HepG2 (cell line): Measurements from ENCODE around the gene CSE1L. TPM values are rescaled to one million over a fixed set of nuclear protein-coding genes. Genes with fewer than 3 reads are reported as not detected.
A peak's percentile ranks its signal among the peaks of the same experiment; 100 is the strongest.

Experiments
- ATAC-seq: fragments of 200-7000 bp; cut with Tn5 transposase; 3 replicates; pipeline ENCODE4 v1.9.1; 2020; ENCODE audit warnings: mild to moderate bottlenecking, moderate library complexity
- BruUV-seq: library from RNA; stranded (reverse); fragments of 400-500 nt; replicated peaks from 2 replicates; lab custom pipeline; 2021; lab: Mats Ljungman, UMichigan
- CTCF ChIA-PET: fragments of 300-600 bp; formaldehyde crosslinking; extraction: SDS; loops from one replicate; lab custom pipeline; 2021; ENCODE audit warnings: low total read pairs, inconsistent platforms, low intra/inter-chr PET ratio; lab: Yijun Ruan, JAX
- POLR2A ChIA-PET: fragments of 350-600 bp; sonication (Branson Sonifier 250); formaldehyde crosslinking; loops from one replicate; lab custom pipeline; 2020; ENCODE audit warnings: antibody characterized with exemption, inconsistent platforms; lab: Yijun Ruan, JAX
- DNase-seq: peaks from one replicate; pipeline ENCODE4 v3.0.0-alpha.2; 2015; ENCODE audit warnings: low spot score
- FAIRE-seq: peaks from 3 replicates; lab custom pipeline; 2011; peaks lifted over from hg19 to GRCh38; lab: Jason Lieb, UNC
- H2AFZ ChIP-seq: one replicate; pipeline ENCODE4 v1.6.1; 2011; ENCODE audit warnings: low read length, inconsistent platforms
- H3K27ac ChIP-seq: fragments of 300-600 bp; 3 replicates; pipeline ENCODE4 v1.8.0; 2011; ENCODE audit warnings: mixed run types, mild to moderate bottlenecking, mixed read lengths, low read length, inconsistent platforms; ENCODE audit not compliant: insufficient read depth; ENCODE audit errors: extremely low read length
- H3K27me3 ChIP-seq, 2 experiments: fragments of 200-600 bp in 1 of 2; 2 replicates in 1 of 2; 3 replicates in 1 of 2; pipeline versions ENCODE4 v1.6.0 to v1.8.0; 2011; ENCODE audit warnings: low read length in 2 of 2, mild to moderate bottlenecking in 2 of 2, moderate library complexity in 2 of 2, inconsistent platforms in 1 of 2; ENCODE audit not compliant: insufficient read depth in 2 of 2, control insufficient read depth in 1 of 2
- H3K36me3 ChIP-seq, 2 experiments: fragments of 200-600 bp in 1 of 2; replicated peaks in 1 of 2; 2 replicates in 1 of 2; 3 replicates in 1 of 2; pipeline versions ENCODE4 v1.5.1 to v1.8.0; 2011; ENCODE audit warnings: low read length in 2 of 2, inconsistent platforms in 1 of 2; ENCODE audit not compliant: insufficient read depth in 2 of 2, control insufficient read depth in 1 of 2
- H3K4me1 ChIP-seq: 2 replicates; pipeline ENCODE4 v1.5.1; 2012; ENCODE audit warnings: low read length, inconsistent platforms; ENCODE audit not compliant: insufficient read depth
- H3K4me2 ChIP-seq: 2 replicates; pipeline ENCODE4 v1.6.0; 2011; ENCODE audit warnings: low read depth, low read length, inconsistent platforms
- H3K4me3 ChIP-seq, 3 experiments: fragments of 200-600 bp in 1 of 3; sonication (generic), shearing (Covaris generic) in 1 of 3; replicated peaks in 1 of 3; 2 replicates each; pipeline ENCODE4 v1.5.1; 2011 to 2016; ENCODE audit warnings: low read length in 3 of 3, inconsistent platforms in 2 of 3, low read depth in 2 of 3, mild to moderate bottlenecking in 2 of 3, control low read depth in 1 of 3, mixed read lengths in 1 of 3; ENCODE audit not compliant: insufficient read depth in 1 of 3
- H3K79me2 ChIP-seq: one replicate; pipeline ENCODE4 v1.6.1; 2011; ENCODE audit warnings: low read length, inconsistent platforms; ENCODE audit not compliant: insufficient read depth
- H3K9ac ChIP-seq: 2 replicates; pipeline ENCODE4 v1.6.0; 2011; ENCODE audit warnings: mild to moderate bottlenecking, low read depth, low read length, inconsistent platforms; ENCODE audit not compliant: insufficient read depth
- H3K9me3 ChIP-seq: 2 replicates; pipeline ENCODE4 v1.5.1; 2012; ENCODE audit warnings: mild to moderate bottlenecking, low read length
- H4K20me1 ChIP-seq: 2 replicates; pipeline ENCODE4 v1.6.0; 2011; ENCODE audit warnings: inconsistent platforms, mild to moderate bottlenecking, low read length, moderate library complexity; ENCODE audit not compliant: insufficient read depth
- AHR ChIP-seq: IDR thresholded peaks from 2 replicates; pipeline ENCODE4 v1.6.1; 2018; ENCODE audit warnings: missing genetic modification reagents, missing compliant biosample characterization
- FOXM1 ChIP-seq: sonication (generic); formaldehyde crosslinking; IDR thresholded peaks from 2 replicates; pipeline ENCODE4 v1.5.0; 2020; ENCODE audit warnings: missing genetic modification reagents
- HNF4A ChIP-seq: sonication (generic); formaldehyde crosslinking; IDR thresholded peaks from 2 replicates; pipeline ENCODE4 v1.4.0; 2020; ENCODE audit warnings: missing genetic modification reagents
- KLF16 ChIP-seq, 2 experiments: sonication (generic) in 1 of 2; formaldehyde crosslinking in 1 of 2; IDR thresholded peaks; 2 replicates each; pipeline versions ENCODE4 v1.6.1 to v1.8.0; 2016 to 2023; ENCODE audit warnings: missing genetic modification reagents in 2 of 2, missing compliant biosample characterization in 1 of 2
- MIER2 ChIP-seq: IDR thresholded peaks from 2 replicates; pipeline ENCODE4 v1.6.1; 2016; ENCODE audit warnings: missing biosample characterization, missing genetic modification reagents
- MZF1 ChIP-seq: sonication (generic); formaldehyde crosslinking; IDR thresholded peaks from 2 replicates; pipeline ENCODE4 v1.8.1; 2023; ENCODE audit warnings: mild to moderate bottlenecking, missing genetic modification reagents, borderline replicate concordance
- PITX1 ChIP-seq: sonication (generic); formaldehyde crosslinking; IDR thresholded peaks from 2 replicates; pipeline ENCODE4 v1.5.1; 2020; ENCODE audit warnings: mild to moderate bottlenecking, missing genetic modification reagents
- SETDB1 ChIP-seq: sonication (generic); formaldehyde crosslinking; IDR thresholded peaks from 2 replicates; pipeline ENCODE4 v1.5.1; 2020; ENCODE audit warnings: missing genetic modification reagents, mild to moderate bottlenecking, borderline replicate concordance
- SOX6 ChIP-seq, 2 experiments: fragments of 450-650 bp in 1 of 2; sonication (generic) in 1 of 2; formaldehyde crosslinking in 1 of 2; IDR thresholded peaks; 2 replicates each; pipeline versions ENCODE4 v1.4.0 to v1.6.1; 2017 to 2020; ENCODE audit warnings: antibody characterized with exemption in 1 of 2, mild to moderate bottlenecking in 1 of 2, missing genetic modification reagents in 1 of 2
- TBX2 ChIP-seq: sonication (generic); formaldehyde crosslinking; IDR thresholded peaks from 2 replicates; pipeline ENCODE4 v1.5.0; 2020; ENCODE audit warnings: missing genetic modification reagents, mild to moderate bottlenecking, borderline replicate concordance
- ZBTB38 ChIP-seq: sonication (generic); formaldehyde crosslinking; IDR thresholded peaks from 2 replicates; pipeline ENCODE4 v1.5.1; 2020; ENCODE audit warnings: mild to moderate bottlenecking, missing genetic modification reagents
- WGBS: methylation state at CpG from one replicate; pipeline ENCODE4 v1.1.6; 2017; ENCODE audit warnings: low lambda C conversion rate; 5-methylcytosine and 5-hydroxymethylcytosine counted together
- in situ Hi-C: cut with HindIII; loops from 2 replicates; pipeline ENCODE4 v1.10.0; 2017; ENCODE audit warnings: low pct_unique_long_range_greater_than_20kb; ENCODE audit not compliant: extremely low pct_ligation_motif_present
- intact Hi-C: fragments of 100-400 bp; cut with micrococcal nuclease; formaldehyde crosslinking; loops from one replicate; pipeline ENCODE4 v1.10.0; 2022; ENCODE audit not compliant: unreplicated experiment
- polyA plus RNA-seq, 8 experiments: library from polyadenylated mRNA; depleted of rRNA in 3 of 8; stranded (reverse) in 7 of 8; unstranded in 1 of 8; fragments of >200 nt; fragmentation: Illumina TruSeq in 4 of 8; extraction: Trizol in 4 of 8; gene quantifications; 2 replicates each; pipeline versions ENCODE4 v1.2.1 to v1.2.3, GENCODE V29; 2011 to 2016; ENCODE audit warnings: low read depth in 4 of 8, missing spikeins in 1 of 8, mixed read lengths in 1 of 8; ENCODE audit not compliant: insufficient read depth in 1 of 8
- total RNA-seq, 5 experiments: library from RNA; depleted of rRNA; stranded (reverse); fragments of >200 nt; fragmentation: Illumina TruSeq; extraction: Trizol; gene quantifications; 2 replicates each; pipeline ENCODE4 v1.2.3, GENCODE V29; 2016; ENCODE audit warnings: low read depth in 1 of 5
- TF ChIP-seq, protein P1 (sequence below): IDR thresholded peaks from 2 replicates; pipeline ENCODE4 v1.6.1; 2018; ENCODE audit warnings: missing genetic modification reagents, mild to moderate bottlenecking, missing compliant biosample characterization
- TF ChIP-seq, protein P2 (sequence below): IDR thresholded peaks from 2 replicates; pipeline ENCODE4 v1.4.0; 2020; ENCODE audit warnings: mild to moderate bottlenecking, missing genetic modification reagents
- TF ChIP-seq, protein P3 (sequence below): sonication (generic); formaldehyde crosslinking; IDR thresholded peaks from 2 replicates; pipeline ENCODE4 v1.8.1; 2022; ENCODE audit warnings: low read depth, mild to moderate bottlenecking, missing genetic modification reagents

The CSE1L gene
- total and polyA plus RNA-seq, 2 of the 13 experiments (the other 11 are each of a cell fraction or from before 2014, with no cell fraction given): 56.9 to 258 TPM

DNA sequence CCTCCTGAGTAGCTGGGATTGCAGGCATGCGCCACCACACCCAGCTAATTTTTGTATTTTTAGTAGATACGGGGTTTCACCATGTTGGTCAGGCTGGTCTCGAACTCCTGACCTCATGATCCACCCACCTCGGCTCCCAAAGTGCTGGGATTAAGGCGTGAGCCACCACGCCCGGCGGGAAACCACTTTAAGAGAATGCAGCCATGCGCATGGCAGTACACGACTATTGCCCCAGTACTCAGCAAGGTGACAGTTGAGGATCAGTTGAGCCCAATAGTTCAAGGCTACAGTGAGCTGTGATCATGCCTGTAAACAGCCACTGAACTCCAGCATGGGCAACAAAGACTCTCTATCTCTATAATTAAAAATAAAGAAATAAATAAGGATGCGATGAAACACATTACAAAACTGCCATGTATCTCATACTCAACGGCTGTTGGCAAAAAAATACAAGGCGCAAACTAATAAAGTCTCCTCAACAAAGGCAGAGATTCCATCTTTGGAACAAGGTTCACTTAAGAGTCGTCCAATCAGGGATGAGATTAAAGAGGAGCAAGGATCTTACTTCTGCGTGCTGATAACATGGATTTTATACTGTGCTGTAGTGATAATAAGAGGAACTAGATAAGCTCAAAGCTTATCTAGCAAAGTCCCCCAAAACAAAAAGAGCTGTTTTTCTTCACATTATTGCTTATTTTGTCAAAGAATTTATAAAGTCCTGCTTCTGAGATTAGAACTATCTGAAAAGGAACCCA is 90.9 kb downstream of the CSE1L start:
- FAIRE-seq (no peak), ATAC-seq (peak; percentile 44; the same call in 2 of the 3 replicates), DNase-seq (peak; percentile 43)
- ChIA-PET POLR2A (interaction anchor here (1.2 kb wide), 1 partner anchor 82 kb away, joined by 3 read pairs; the partner anchor contains the start of gene DDX27), CTCF (interaction anchor here (5.6 kb wide), 1 partner anchor 81 kb away, joined by 70 read pairs; the partner anchor contains the start of gene DDX27)
- BruUV-seq: no TSS peak
- H3K9ac ChIP-seq: no peak overlapping the region
- H3K27me3 ChIP-seq: no peaks in the 10 kb centered on the region
- peaks cover 13% of the 10 kb centered on the region; the same call in 1 of the 2 replicates for H3K4me1 ChIP-seq
- H3K27ac ChIP-seq: no peak overlapping the region
- H3K79me2 ChIP-seq: peaks cover 31% of the 10 kb centered on the region
- no peak overlapping the region for H3K4me3 ChIP-seq
- peaks cover 24% of the 10 kb centered on the region; the same call in 1 of the 2 replicates for H4K20me1 ChIP-seq
- H3K36me3 ChIP-seq: peaks cover 28 to 59% of the 10 kb centered on the region in 2 experiments
- intact Hi-C loops: no loop called here
- H3K4me2 ChIP-seq: no peak overlapping the region
- 93% methylated on average over 15 of the region's 15 CpGs for WGBS
- in situ Hi-C loops: no loop called here
- no peak overlapping the region for H2AFZ ChIP-seq
- H3K9me3 ChIP-seq: no peaks in the 10 kb centered on the region
- TF ChIP-seq HNF4A (peak; percentile 66), SETDB1 (CRISPR knock-in tag) (no peak), AHR (CRISPR knock-in tag) (no peak), KLF16 (CRISPR knock-in tag; IDR thresholded peaks at IDR 0.05) (no peak), MZF1 (0 out of 2 replicates have a peak, but pooled peaks have one; percentile 7), FOXM1 (CRISPR knock-in tag) (no peak), TBX2 (CRISPR knock-in tag) (no peak; the same call in 1 of the 2 replicates), SOX6 (IDR thresholded peaks at IDR 0.05) (no peak), SOX6 (CRISPR knock-in tag; IDR thresholded peaks at IDR 0.05) (peak; percentile 46), MIER2 (CRISPR knock-in tag) (no peak), PITX1 (CRISPR knock-in tag) (peak; percentile 27; the same call in 1 of the 2 replicates), ZBTB38 (CRISPR knock-in tag) (peak; percentile 99)
- TF ChIP-seq, protein P1, sequence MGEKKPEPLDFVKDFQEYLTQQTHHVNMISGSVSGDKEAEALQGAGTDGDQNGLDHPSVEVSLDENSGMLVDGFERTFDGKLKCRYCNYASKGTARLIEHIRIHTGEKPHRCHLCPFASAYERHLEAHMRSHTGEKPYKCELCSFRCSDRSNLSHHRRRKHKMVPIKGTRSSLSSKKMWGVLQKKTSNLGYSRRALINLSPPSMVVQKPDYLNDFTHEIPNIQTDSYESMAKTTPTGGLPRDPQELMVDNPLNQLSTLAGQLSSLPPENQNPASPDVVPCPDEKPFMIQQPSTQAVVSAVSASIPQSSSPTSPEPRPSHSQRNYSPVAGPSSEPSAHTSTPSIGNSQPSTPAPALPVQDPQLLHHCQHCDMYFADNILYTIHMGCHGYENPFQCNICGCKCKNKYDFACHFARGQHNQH: 0 out of 2 replicates have a peak, but pooled peaks have one; percentile 30
- TF ChIP-seq, protein P2, sequence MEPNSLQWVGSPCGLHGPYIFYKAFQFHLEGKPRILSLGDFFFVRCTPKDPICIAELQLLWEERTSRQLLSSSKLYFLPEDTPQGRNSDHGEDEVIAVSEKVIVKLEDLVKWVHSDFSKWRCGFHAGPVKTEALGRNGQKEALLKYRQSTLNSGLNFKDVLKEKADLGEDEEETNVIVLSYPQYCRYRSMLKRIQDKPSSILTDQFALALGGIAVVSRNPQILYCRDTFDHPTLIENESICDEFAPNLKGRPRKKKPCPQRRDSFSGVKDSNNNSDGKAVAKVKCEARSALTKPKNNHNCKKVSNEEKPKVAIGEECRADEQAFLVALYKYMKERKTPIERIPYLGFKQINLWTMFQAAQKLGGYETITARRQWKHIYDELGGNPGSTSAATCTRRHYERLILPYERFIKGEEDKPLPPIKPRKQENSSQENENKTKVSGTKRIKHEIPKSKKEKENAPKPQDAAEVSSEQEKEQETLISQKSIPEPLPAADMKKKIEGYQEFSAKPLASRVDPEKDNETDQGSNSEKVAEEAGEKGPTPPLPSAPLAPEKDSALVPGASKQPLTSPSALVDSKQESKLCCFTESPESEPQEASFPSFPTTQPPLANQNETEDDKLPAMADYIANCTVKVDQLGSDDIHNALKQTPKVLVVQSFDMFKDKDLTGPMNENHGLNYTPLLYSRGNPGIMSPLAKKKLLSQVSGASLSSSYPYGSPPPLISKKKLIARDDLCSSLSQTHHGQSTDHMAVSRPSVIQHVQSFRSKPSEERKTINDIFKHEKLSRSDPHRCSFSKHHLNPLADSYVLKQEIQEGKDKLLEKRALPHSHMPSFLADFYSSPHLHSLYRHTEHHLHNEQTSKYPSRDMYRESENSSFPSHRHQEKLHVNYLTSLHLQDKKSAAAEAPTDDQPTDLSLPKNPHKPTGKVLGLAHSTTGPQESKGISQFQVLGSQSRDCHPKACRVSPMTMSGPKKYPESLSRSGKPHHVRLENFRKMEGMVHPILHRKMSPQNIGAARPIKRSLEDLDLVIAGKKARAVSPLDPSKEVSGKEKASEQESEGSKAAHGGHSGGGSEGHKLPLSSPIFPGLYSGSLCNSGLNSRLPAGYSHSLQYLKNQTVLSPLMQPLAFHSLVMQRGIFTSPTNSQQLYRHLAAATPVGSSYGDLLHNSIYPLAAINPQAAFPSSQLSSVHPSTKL: peak; percentile 48; the same call in 1 of the 2 replicates
- TF ChIP-seq, protein P3, sequence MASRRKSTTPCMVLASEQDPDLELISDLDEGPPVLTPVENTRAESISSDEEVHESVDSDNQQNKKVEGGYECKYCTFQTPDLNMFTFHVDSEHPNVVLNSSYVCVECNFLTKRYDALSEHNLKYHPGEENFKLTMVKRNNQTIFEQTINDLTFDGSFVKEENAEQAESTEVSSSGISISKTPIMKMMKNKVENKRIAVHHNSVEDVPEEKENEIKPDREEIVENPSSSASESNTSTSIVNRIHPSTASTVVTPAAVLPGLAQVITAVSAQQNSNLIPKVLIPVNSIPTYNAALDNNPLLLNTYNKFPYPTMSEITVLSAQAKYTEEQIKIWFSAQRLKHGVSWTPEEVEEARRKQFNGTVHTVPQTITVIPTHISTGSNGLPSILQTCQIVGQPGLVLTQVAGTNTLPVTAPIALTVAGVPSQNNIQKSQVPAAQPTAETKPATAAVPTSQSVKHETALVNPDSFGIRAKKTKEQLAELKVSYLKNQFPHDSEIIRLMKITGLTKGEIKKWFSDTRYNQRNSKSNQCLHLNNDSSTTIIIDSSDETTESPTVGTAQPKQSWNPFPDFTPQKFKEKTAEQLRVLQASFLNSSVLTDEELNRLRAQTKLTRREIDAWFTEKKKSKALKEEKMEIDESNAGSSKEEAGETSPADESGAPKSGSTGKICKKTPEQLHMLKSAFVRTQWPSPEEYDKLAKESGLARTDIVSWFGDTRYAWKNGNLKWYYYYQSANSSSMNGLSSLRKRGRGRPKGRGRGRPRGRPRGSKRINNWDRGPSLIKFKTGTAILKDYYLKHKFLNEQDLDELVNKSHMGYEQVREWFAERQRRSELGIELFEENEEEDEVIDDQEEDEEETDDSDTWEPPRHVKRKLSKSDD (CRISPR knock-in tag): peak; percentile 34; the same call in 1 of the 2 replicates
